GM21576 (cell line): ENCODE results near the gene VPS39.
"Not testable (repeated sequence)": the region's sequence is repeated elsewhere in the genome, so short reads cannot be mapped to it uniquely, and the experiment has no call there.

Experiments used
- ATAC-seq: cut with Tn5 transposase; IDR thresholded peaks from one replicate; pipeline ENCODE4 v1.9.1; 2021; ENCODE audit warnings: mild to moderate bottlenecking, moderate library complexity; ENCODE audit not compliant: unreplicated experiment

VPS39 gene

GRCh38 chr15:42207674-42208579 lies at the start of gene VPS39:
VPS39 (minus strand) TSS chr15:42208304; CDS start chr15:42208153, 151 bp downstream.
- ATAC-seq, result peak; percentile 91

GRCh38 chr15:42253300-42253699 lies 45.2 kb upstream of the VPS39 start:
- ATAC-seq, result no peak

- ATAC-seq, result no peak
These were observed 32.7 kb upstream of the VPS39 start for GRCh38 chr15:42240823-42241222.

- no peak for ATAC-seq
These were observed 31.6 kb upstream of the VPS39 start for GRCh38 chr15:42239528-42240182.

- no peak for ATAC-seq
These were observed 25.0 kb upstream of the VPS39 start for GRCh38 chr15:42233107-42233506.

- ATAC-seq, result no peak
These were observed 24.5 kb upstream of the VPS39 start for GRCh38 chr15:42232606-42233005.

GRCh38 chr15:42231088-42231487 lies 23.0 kb upstream of the VPS39 start:
- no peak for ATAC-seq

- not testable (repeated sequence) for ATAC-seq
These were observed 20.9 kb upstream of the VPS39 start for GRCh38 chr15:42228981-42229380.

GRCh38 chr15:42228036-42228435 lies 19.9 kb upstream of the VPS39 start:
- ATAC-seq, result no peak

- ATAC-seq, result no peak
These were observed 18.5 kb upstream of the VPS39 start for GRCh38 chr15:42226648-42227047.

GRCh38 chr15:42220216-42220615 lies 12.1 kb upstream of the VPS39 start:
- no peak for ATAC-seq

- no peak for ATAC-seq
These were observed 11.0 kb upstream of the VPS39 start for GRCh38 chr15:42218953-42219592.

- ATAC-seq, result no peak
These were observed 9.5 kb upstream of the VPS39 start for GRCh38 chr15:42217568-42217967.

- no peak for ATAC-seq
These were observed 8.1 kb upstream of the VPS39 start for GRCh38 chr15:42215913-42216829.

GRCh38 chr15:42214600-42214999 lies 6.5 kb upstream of the VPS39 start:
- no peak for ATAC-seq

- no peak for ATAC-seq
These were observed 5.4 kb upstream of the VPS39 start for GRCh38 chr15:42213511-42213910.

GRCh38 chr15:42210696-42211095 lies 2.6 kb upstream of the VPS39 start:
- no peak for ATAC-seq

GRCh38 chr15:42206406-42206805 lies 1.7 kb downstream of the VPS39 start:
- ATAC-seq, result no peak

- ATAC-seq, result no peak
These were observed 4.2 kb downstream of the VPS39 start for GRCh38 chr15:42203891-42204290.

GRCh38 chr15:42202653-42203052 lies 5.5 kb downstream of the VPS39 start:
- no peak for ATAC-seq

GRCh38 chr15:42201801-42202200 lies 6.3 kb downstream of the VPS39 start:
- no peak for ATAC-seq
